HepG2 (cell line): ENCODE results near the gene SMIM29. TPM values are rescaled to one million over a fixed set of nuclear protein-coding genes. Genes with fewer than 3 reads are reported as not detected.

Experiments
- ATAC-seq: fragments of 200-7000 bp; cut with Tn5 transposase; 3 replicates; pipeline ENCODE4 v1.9.1; 2020; ENCODE audit warnings: mild to moderate bottlenecking, moderate library complexity
- BruUV-seq: library from RNA; stranded (reverse); fragments of 400-500 nt; replicated peaks from 2 replicates; lab custom pipeline; 2021; lab: Mats Ljungman, UMichigan
- CTCF ChIA-PET: fragments of 300-600 bp; formaldehyde crosslinking; extraction: SDS; loops from one replicate; lab custom pipeline; 2021; ENCODE audit warnings: low total read pairs, inconsistent platforms, low intra/inter-chr PET ratio; lab: Yijun Ruan, JAX
- POLR2A ChIA-PET: fragments of 350-600 bp; sonication (Branson Sonifier 250); formaldehyde crosslinking; loops from one replicate; lab custom pipeline; 2020; ENCODE audit warnings: antibody characterized with exemption, inconsistent platforms; lab: Yijun Ruan, JAX
- DNase-seq: peaks from one replicate; pipeline ENCODE4 v3.0.0-alpha.2; 2015; ENCODE audit warnings: low spot score
- FAIRE-seq: peaks from 3 replicates; lab custom pipeline; 2011; peaks lifted over from hg19 to GRCh38; lab: Jason Lieb, UNC
- H2AFZ ChIP-seq: one replicate; pipeline ENCODE4 v1.6.1; 2011; ENCODE audit warnings: low read length, inconsistent platforms
- H3K27ac ChIP-seq: fragments of 300-600 bp; 3 replicates; pipeline ENCODE4 v1.8.0; 2011; ENCODE audit warnings: mixed run types, mild to moderate bottlenecking, mixed read lengths, low read length, inconsistent platforms; ENCODE audit not compliant: insufficient read depth; ENCODE audit errors: extremely low read length
- H3K27me3 ChIP-seq, 2 experiments: fragments of 200-600 bp in 1 of 2; 2 replicates in 1 of 2; 3 replicates in 1 of 2; pipeline versions ENCODE4 v1.6.0 to v1.8.0; 2011; ENCODE audit warnings: low read length in 2 of 2, mild to moderate bottlenecking in 2 of 2, moderate library complexity in 2 of 2, inconsistent platforms in 1 of 2; ENCODE audit not compliant: insufficient read depth in 2 of 2, control insufficient read depth in 1 of 2
- H3K36me3 ChIP-seq, 2 experiments: fragments of 200-600 bp in 1 of 2; replicated peaks in 1 of 2; 2 replicates in 1 of 2; 3 replicates in 1 of 2; pipeline versions ENCODE4 v1.5.1 to v1.8.0; 2011; ENCODE audit warnings: low read length in 2 of 2, inconsistent platforms in 1 of 2; ENCODE audit not compliant: insufficient read depth in 2 of 2, control insufficient read depth in 1 of 2
- H3K4me1 ChIP-seq: 2 replicates; pipeline ENCODE4 v1.5.1; 2012; ENCODE audit warnings: low read length, inconsistent platforms; ENCODE audit not compliant: insufficient read depth
- H3K4me2 ChIP-seq: 2 replicates; pipeline ENCODE4 v1.6.0; 2011; ENCODE audit warnings: low read depth, low read length, inconsistent platforms
- H3K4me3 ChIP-seq, 3 experiments: fragments of 200-600 bp in 1 of 3; sonication (generic), shearing (Covaris generic) in 1 of 3; replicated peaks in 1 of 3; 2 replicates each; pipeline ENCODE4 v1.5.1; 2011 to 2016; ENCODE audit warnings: low read length in 3 of 3, inconsistent platforms in 2 of 3, low read depth in 2 of 3, mild to moderate bottlenecking in 2 of 3, control low read depth in 1 of 3, mixed read lengths in 1 of 3; ENCODE audit not compliant: insufficient read depth in 1 of 3
- H3K79me2 ChIP-seq: one replicate; pipeline ENCODE4 v1.6.1; 2011; ENCODE audit warnings: low read length, inconsistent platforms; ENCODE audit not compliant: insufficient read depth
- H3K9ac ChIP-seq: 2 replicates; pipeline ENCODE4 v1.6.0; 2011; ENCODE audit warnings: mild to moderate bottlenecking, low read depth, low read length, inconsistent platforms; ENCODE audit not compliant: insufficient read depth
- H3K9me3 ChIP-seq: 2 replicates; pipeline ENCODE4 v1.5.1; 2012; ENCODE audit warnings: mild to moderate bottlenecking, low read length
- H4K20me1 ChIP-seq: 2 replicates; pipeline ENCODE4 v1.6.0; 2011; ENCODE audit warnings: inconsistent platforms, mild to moderate bottlenecking, low read length, moderate library complexity; ENCODE audit not compliant: insufficient read depth
- BRD4 ChIP-seq: sonication (generic); formaldehyde crosslinking; IDR thresholded peaks from 2 replicates; pipeline ENCODE4 v1.4.0; 2020; ENCODE audit warnings: missing genetic modification reagents
- GMEB2 ChIP-seq: IDR thresholded peaks from 2 replicates; pipeline ENCODE4 v1.6.1; 2016; ENCODE audit warnings: missing biosample characterization, missing genetic modification reagents, low read depth
- HNRNPH1 ChIP-seq: fragments of 200-400 bp; formaldehyde crosslinking; optimal IDR thresholded peaks from 2 replicates; pipeline ENCODE3; 2017; ENCODE audit warnings: mild to moderate bottlenecking, low read depth, low read length
- SOX5 ChIP-seq: IDR thresholded peaks from 2 replicates; pipeline ENCODE4 v1.6.1; 2016; ENCODE audit warnings: borderline replicate concordance
- SRF ChIP-seq: IDR thresholded peaks from 2 replicates; pipeline ENCODE4 v1.6.1; 2011; ENCODE audit warnings: mild to moderate bottlenecking, low read depth, low read length, moderate library complexity
- ZNF672 ChIP-seq: sonication (generic); formaldehyde crosslinking; IDR thresholded peaks from 2 replicates; pipeline ENCODE4 v1.8.1; 2022; ENCODE audit warnings: missing genetic modification reagents
- ZNF773 ChIP-seq: sonication (generic); formaldehyde crosslinking; IDR thresholded peaks from 2 replicates; pipeline ENCODE4 v1.4.0; 2020; ENCODE audit warnings: missing genetic modification reagents, borderline replicate concordance
- WGBS: methylation state at CpG from one replicate; pipeline ENCODE4 v1.1.6; 2017; ENCODE audit warnings: low lambda C conversion rate; 5-methylcytosine and 5-hydroxymethylcytosine counted together
- in situ Hi-C: cut with HindIII; loops from 2 replicates; pipeline ENCODE4 v1.10.0; 2017; ENCODE audit warnings: low pct_unique_long_range_greater_than_20kb; ENCODE audit not compliant: extremely low pct_ligation_motif_present
- intact Hi-C: fragments of 100-400 bp; cut with micrococcal nuclease; formaldehyde crosslinking; loops from one replicate; pipeline ENCODE4 v1.10.0; 2022; ENCODE audit not compliant: unreplicated experiment
- polyA plus RNA-seq, 8 experiments: library from polyadenylated mRNA; depleted of rRNA in 3 of 8; stranded (reverse) in 7 of 8; unstranded in 1 of 8; fragments of >200 nt; fragmentation: Illumina TruSeq in 4 of 8; extraction: Trizol in 4 of 8; gene quantifications; 2 replicates each; pipeline versions ENCODE4 v1.2.1 to v1.2.3, GENCODE V29; 2011 to 2016; ENCODE audit warnings: low read depth in 4 of 8, missing spikeins in 1 of 8, mixed read lengths in 1 of 8; ENCODE audit not compliant: insufficient read depth in 1 of 8
- total RNA-seq, 5 experiments: library from RNA; depleted of rRNA; stranded (reverse); fragments of >200 nt; fragmentation: Illumina TruSeq; extraction: Trizol; gene quantifications; 2 replicates each; pipeline ENCODE4 v1.2.3, GENCODE V29; 2016; ENCODE audit warnings: low read depth in 1 of 5
- TF ChIP-seq, protein P1 (sequence below): IDR thresholded peaks from 2 replicates; pipeline ENCODE4 v1.6.1; 2012; ENCODE audit warnings: low read depth, low read length, improper control_type of control experiment
- TF ChIP-seq, protein P2 (sequence below): sonication (generic); formaldehyde crosslinking; IDR thresholded peaks from 2 replicates; pipeline ENCODE4 v1.5.0; 2020; ENCODE audit warnings: mild to moderate bottlenecking, missing genetic modification reagents
- TF ChIP-seq, protein P3 (sequence below): sonication (generic); formaldehyde crosslinking; IDR thresholded peaks from 2 replicates; pipeline ENCODE4 v1.4.0; 2020; ENCODE audit warnings: missing genetic modification reagents, borderline replicate concordance

The SMIM29 gene
- total and polyA plus RNA-seq, 2 of the 13 experiments (the other 11 are each of a cell fraction or from before 2014, with no cell fraction given), result 8.8 to 15.3 TPM

DNA sequence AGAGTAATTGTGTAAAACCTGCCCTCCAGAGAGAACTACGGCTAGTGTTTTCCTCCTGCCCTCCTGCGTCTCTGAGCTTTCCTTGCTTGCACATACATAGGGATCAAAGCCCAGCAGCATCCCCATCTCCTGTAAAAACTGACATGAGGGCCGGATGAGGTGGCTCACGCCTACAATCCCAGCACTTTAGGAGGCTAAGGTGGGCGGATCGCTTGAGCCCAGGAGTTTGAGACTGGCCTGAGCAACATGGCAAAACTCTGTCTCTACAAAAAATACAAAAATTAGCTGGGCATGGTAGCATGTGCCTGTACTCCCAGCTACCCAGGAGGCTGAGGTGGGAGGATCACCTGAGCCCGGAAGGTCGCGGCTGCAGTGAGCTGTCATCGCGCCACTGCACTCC lies 40.3 kb upstream of the SMIM29 start (continued):
- no peak for TF ChIP-seq SOX5
- TF ChIP-seq ZNF672 (CRISPR knock-in tag), result no peak
- TF ChIP-seq, protein P1, sequence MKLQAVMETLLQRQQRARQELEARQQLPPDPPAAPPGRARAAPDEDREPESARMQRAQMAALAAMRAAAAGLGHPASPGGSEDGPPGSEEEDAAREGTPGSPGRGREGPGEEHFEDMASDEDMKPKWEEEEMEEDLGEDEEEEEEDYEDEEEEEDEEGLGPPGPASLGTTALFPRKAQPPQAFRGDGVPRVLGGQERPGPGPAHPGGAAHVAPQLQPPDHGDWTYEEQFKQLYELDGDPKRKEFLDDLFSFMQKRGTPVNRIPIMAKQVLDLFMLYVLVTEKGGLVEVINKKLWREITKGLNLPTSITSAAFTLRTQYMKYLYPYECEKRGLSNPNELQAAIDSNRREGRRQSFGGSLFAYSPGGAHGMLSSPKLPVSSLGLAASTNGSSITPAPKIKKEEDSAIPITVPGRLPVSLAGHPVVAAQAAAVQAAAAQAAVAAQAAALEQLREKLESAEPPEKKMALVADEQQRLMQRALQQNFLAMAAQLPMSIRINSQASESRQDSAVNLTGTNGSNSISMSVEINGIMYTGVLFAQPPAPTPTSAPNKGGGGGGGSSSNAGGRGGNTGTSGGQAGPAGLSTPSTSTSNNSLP, result no peak
- TF ChIP-seq GMEB2 (CRISPR knock-in tag), result no peak

DNA sequence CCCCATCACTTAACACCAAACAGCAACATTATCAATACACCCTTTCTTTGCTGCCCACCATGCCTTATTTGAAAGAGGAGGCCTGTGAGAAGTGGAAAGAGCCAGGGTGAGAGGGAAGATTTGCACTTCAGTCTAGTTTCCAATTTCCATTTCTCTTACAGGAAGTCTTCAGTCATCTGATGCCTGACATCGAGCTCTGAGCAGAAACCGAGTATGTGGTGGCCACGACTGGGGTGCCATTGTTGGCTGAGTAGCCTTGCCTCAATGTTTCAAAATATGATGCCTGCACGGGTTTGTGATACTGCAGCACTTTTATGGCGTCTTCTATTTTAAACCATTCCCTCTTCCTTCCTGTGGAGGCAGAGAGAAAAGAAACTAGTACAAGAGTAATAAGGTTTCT lies 39.8 kb upstream of the SMIM29 start:
- BruUV-seq, result no TSS peak
- no peak for FAIRE-seq
- CTCF ChIA-PET, result no interaction called here

More for the DNA sequence above, 39.8 kb upstream of the SMIM29 start:
- Histone ChIP-seq H4K20me1 (no peaks in the 10 kb centered on the region), H3K4me2 (no peak overlapping the region), H3K4me1 (no peaks in the 10 kb centered on the region), H3K27me3 (no peaks in the 10 kb centered on the region), H3K27ac (no peak overlapping the region), H3K4me3 (no peak overlapping the region), H2AFZ (no peak overlapping the region), H3K36me3 (peaks cover 23 to 58% of the 10 kb centered on the region in 2 experiments; a peak in 4 of 5 replicates), H3K9ac (no peak overlapping the region), H3K79me2 (no peaks in the 10 kb centered on the region), H3K9me3 (no peaks in the 10 kb centered on the region)
- WGBS, result 98% methylated on average over 5 of the region's 5 CpGs
- POLR2A ChIA-PET, result no interaction called here
- ATAC-seq (no peak), DNase-seq (no peak)
- in situ Hi-C loops, result no loop called here
- TF ChIP-seq, protein P2, sequence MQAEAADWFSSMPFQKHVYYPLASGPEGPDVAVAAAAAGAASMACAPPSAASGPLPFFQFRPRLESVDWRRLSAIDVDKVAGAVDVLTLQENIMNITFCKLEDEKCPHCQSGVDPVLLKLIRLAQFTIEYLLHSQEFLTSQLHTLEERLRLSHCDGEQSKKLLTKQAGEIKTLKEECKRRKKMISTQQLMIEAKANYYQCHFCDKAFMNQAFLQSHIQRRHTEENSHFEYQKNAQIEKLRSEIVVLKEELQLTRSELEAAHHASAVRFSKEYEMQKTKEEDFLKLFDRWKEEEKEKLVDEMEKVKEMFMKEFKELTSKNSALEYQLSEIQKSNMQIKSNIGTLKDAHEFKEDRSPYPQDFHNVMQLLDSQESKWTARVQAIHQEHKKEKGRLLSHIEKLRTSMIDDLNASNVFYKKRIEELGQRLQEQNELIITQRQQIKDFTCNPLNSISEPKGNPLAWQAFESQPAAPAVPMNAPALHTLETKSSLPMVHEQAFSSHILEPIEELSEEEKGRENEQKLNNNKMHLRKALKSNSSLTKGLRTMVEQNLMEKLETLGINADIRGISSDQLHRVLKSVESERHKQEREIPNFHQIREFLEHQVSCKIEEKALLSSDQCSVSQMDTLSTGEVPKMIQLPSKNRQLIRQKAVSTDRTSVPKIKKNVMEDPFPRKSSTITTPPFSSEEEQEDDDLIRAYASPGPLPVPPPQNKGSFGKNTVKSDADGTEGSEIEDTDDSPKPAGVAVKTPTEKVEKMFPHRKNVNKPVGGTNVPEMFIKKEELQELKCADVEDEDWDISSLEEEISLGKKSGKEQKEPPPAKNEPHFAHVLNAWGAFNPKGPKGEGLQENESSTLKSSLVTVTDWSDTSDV, result no peak
- TF ChIP-seq SRF (no peak), ZNF773 (CRISPR knock-in tag) (no peak), HNRNPH1 (no peak), BRD4 (no peak)
- TF ChIP-seq, protein P3, sequence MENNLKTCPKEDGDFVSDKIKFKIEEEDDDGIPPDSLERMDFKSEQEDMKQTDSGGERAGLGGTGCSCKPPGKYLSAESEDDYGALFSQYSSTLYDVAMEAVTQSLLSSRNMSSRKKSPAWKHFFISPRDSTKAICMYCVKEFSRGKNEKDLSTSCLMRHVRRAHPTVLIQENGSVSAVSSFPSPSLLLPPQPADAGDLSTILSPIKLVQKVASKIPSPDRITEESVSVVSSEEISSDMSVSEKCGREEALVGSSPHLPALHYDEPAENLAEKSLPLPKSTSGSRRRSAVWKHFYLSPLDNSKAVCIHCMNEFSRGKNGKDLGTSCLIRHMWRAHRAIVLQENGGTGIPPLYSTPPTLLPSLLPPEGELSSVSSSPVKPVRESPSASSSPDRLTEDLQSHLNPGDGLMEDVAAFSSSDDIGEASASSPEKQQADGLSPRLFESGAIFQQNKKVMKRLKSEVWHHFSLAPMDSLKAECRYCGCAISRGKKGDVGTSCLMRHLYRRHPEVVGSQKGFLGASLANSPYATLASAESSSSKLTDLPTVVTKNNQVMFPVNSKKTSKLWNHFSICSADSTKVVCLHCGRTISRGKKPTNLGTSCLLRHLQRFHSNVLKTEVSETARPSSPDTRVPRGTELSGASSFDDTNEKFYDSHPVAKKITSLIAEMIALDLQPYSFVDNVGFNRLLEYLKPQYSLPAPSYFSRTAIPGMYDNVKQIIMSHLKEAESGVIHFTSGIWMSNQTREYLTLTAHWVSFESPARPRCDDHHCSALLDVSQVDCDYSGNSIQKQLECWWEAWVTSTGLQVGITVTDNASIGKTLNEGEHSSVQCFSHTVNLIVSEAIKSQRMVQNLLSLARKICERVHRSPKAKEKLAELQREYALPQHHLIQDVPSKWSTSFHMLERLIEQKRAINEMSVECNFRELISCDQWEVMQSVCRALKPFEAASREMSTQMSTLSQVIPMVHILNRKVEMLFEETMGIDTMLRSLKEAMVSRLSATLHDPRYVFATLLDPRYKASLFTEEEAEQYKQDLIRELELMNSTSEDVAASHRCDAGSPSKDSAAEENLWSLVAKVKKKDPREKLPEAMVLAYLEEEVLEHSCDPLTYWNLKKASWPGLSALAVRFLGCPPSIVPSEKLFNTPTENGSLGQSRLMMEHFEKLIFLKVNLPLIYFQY (CRISPR knock-in tag), result no peak
- intact Hi-C loops, result no loop called here
